Spleen (tissue), 11 donors: Measurements from ENCODE around the gene GANAB. TPM values are rescaled to one million over a fixed set of nuclear protein-coding genes. Genes with fewer than 3 reads are reported as not detected.

Experiments used
- DNase-seq: peaks from one replicate; pipeline ENCODE4 v3.0.0-alpha.2; 2020
- H3K27ac ChIP-seq, 8 donors: fragments of 200-600 bp; sonication (generic) in 7 of 8; 1 replicate in 4 of 8; 2 replicates in 4 of 8; pipeline versions ENCODE4 v1.5.0 to v1.8.0; 2016 to 2021; ENCODE audit warnings: inconsistent platforms in 4 of 8, mild to moderate bottlenecking in 4 of 8, moderate library complexity in 1 of 8
- H3K27me3 ChIP-seq, 7 donors: fragments of 200-600 bp; sonication (generic) in 6 of 7; replicated peaks in 1 of 7; 1 replicate in 4 of 7; 2 replicates in 3 of 7; pipeline versions ENCODE4 v1.5.0 to v1.8.0; 2016 to 2021; ENCODE audit warnings: inconsistent platforms in 3 of 7, mild to moderate bottlenecking in 1 of 7
- H3K36me3 ChIP-seq, 6 donors: fragments of 200-600 bp; sonication (generic) in 5 of 6; 1 replicate in 4 of 6; 2 replicates in 2 of 6; pipeline versions ENCODE4 v1.5.0 to v1.8.0; 2016 to 2021; ENCODE audit warnings: inconsistent platforms in 2 of 6
- H3K4me1 ChIP-seq, 6 donors: fragments of 200-600 bp; sonication (generic) in 5 of 6; 1 replicate in 3 of 6; 2 replicates in 3 of 6; pipeline versions ENCODE4 v1.5.0 to v1.8.0; 2016 to 2021; ENCODE audit warnings: inconsistent platforms in 3 of 6
- H3K4me3 ChIP-seq, 8 donors: fragments of 200-600 bp; sonication (generic) in 7 of 8; 1 replicate in 4 of 8; 2 replicates in 4 of 8; pipeline versions ENCODE4 v1.5.0 to v1.8.0; 2016 to 2021; ENCODE audit warnings: inconsistent platforms in 4 of 8, mild to moderate bottlenecking in 4 of 8, moderate library complexity in 2 of 8
- H3K9me3 ChIP-seq, 8 donors: fragments of 200-600 bp; sonication (generic) in 7 of 8; 1 replicate in 4 of 8; 2 replicates in 4 of 8; pipeline versions ENCODE4 v1.5.0 to v1.8.0; 2016 to 2021; ENCODE audit warnings: inconsistent platforms in 4 of 8
- POLR2A ChIP-seq, 3 donors: fragments of 450-650 bp; IDR thresholded peaks; one replicate each; pipeline ENCODE4 v1.5.1; 2017; ENCODE audit warnings: antibody characterized with exemption in 3 of 3, mild to moderate bottlenecking in 1 of 3
- POLR2AphosphoS5 ChIP-seq, 3 donors: sonication (generic); formaldehyde crosslinking; IDR thresholded peaks; one replicate each; pipeline ENCODE4 v1.5.1; 2017; ENCODE audit warnings: antibody characterized with exemption in 3 of 3
- WGBS, 5 donors: extraction: QIAGEN DNeasy Blood & Tissue Kit in 3 of 5; methylation state at CpG; one replicate each; pipeline versions ENCODE4 v1.1.5 to v1.1.7; 2013 to 2018; 5-methylcytosine and 5-hydroxymethylcytosine counted together
- intact Hi-C: fragments of 100-400 bp; cut with DNase I; formaldehyde crosslinking; loops from one replicate; pipeline ENCODE4 v1.15.0; 2023; ENCODE audit warnings: low total_unique reads
- polyA plus RNA-seq, 3 donors: library from polyadenylated mRNA; stranded (reverse); fragments of 200-250 nt; gene quantifications; one replicate each; pipeline ENCODE4 v1.2.1, GENCODE V29; 2013
- total RNA-seq, 7 donors: library from RNA; depleted of rRNA in 3 of 7; stranded (reverse); fragments of >200 nt in 3 of 7; fragmentation: NEBNext Ultra II Directional in 4 of 7; extraction: Animal tissue kit (Norgen Biotek cat#: 25700) in 4 of 7; gene quantifications; one replicate each; pipeline versions ENCODE4 v1.1.0 to v1.2.1, GENCODE V29; 2016 to 2021
- TF ChIP-seq, protein P1 (sequence below), 11 experiments: fragments of 200-600 bp in 7 of 11; fragments of 450-650 bp in 4 of 11; sonication (generic) in 4 of 11; IDR thresholded peaks in 8 of 11; conservative IDR thresholded peaks in 3 of 11; 1 replicate in 7 of 11; 2 replicates in 4 of 11; pipeline versions ENCODE4 v1.4.0 to v1.8.0; 2016 to 2021; ENCODE audit warnings: antibody characterized with exemption in 11 of 11, inconsistent platforms in 4 of 11, mild to moderate bottlenecking in 1 of 11
- donor health status: healthy with polysubstance abuse.
- donor health status: DM: no; HTN: no; CAD: no; lungs with moderate emphysema.
- donor health status: DM: no; HTN: no; CAD: no.
- donor health status: Bipolar disorder and iron deficiency.
- donor health status: healthy.
- donor health status: DM: no; HTN: no; CAD: no.
- donor health status: DM: yes; HTN: yes; CAD: no.

The GANAB gene
- total and polyA plus RNA-seq, 10 donors: 49.0 to 245 (median 136) TPM

DNA sequence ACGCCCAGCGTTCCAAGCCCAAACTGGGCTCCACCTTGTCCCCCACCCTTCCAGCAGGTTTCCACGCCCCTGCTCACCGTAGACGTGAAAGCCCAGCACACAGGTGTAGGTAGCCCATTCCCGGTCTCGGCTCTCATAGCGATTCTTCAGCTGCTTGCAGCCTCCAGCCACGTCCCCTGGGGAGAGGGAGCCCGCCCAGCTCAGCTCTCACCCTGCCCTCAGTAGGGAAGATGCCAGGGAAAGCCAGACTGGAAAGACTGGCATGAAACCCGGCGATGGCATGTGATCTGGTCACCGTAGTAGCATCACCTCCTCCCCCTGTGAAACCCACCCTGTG is 43.4 kb downstream of the GANAB start:
- Histone ChIP-seq H3K4me3 (peak overlapping the region in 5 of 8 donors; percentile 90 to 98 (median 92)), H3K27ac (peak overlapping the region in 5 of 8 donors; percentile 98 to 99 (median 98)), H3K9me3 (no peaks in the 10 kb centered on the region), H3K4me1 (peaks cover 22 to 81% (median 51%) of the 10 kb centered on the region in 6 donors), H3K36me3 (peaks cover 0 to 69% (median 32%) of the 10 kb centered on the region in 6 donors), H3K27me3 (no peaks in the 10 kb centered on the region)
- WGBS, 5 donors: 86 to 95% (median 93%) methylated on average over 11 to 13 of the region's 13 CpGs
- TF ChIP-seq, protein P1, sequence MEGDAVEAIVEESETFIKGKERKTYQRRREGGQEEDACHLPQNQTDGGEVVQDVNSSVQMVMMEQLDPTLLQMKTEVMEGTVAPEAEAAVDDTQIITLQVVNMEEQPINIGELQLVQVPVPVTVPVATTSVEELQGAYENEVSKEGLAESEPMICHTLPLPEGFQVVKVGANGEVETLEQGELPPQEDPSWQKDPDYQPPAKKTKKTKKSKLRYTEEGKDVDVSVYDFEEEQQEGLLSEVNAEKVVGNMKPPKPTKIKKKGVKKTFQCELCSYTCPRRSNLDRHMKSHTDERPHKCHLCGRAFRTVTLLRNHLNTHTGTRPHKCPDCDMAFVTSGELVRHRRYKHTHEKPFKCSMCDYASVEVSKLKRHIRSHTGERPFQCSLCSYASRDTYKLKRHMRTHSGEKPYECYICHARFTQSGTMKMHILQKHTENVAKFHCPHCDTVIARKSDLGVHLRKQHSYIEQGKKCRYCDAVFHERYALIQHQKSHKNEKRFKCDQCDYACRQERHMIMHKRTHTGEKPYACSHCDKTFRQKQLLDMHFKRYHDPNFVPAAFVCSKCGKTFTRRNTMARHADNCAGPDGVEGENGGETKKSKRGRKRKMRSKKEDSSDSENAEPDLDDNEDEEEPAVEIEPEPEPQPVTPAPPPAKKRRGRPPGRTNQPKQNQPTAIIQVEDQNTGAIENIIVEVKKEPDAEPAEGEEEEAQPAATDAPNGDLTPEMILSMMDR (IDR thresholded peaks at IDR 0.05 in 8 of 11, conservative IDR thresholded peaks at IDR 0.05 in 3 of 11): no peak
- TF ChIP-seq POLR2AphosphoS5 (IDR thresholded peaks at IDR 0.05) (no peak), POLR2A (IDR thresholded peaks at IDR 0.05) (no peak)
- DNase-seq: no peak
- intact Hi-C loops: no loop called here

DNA sequence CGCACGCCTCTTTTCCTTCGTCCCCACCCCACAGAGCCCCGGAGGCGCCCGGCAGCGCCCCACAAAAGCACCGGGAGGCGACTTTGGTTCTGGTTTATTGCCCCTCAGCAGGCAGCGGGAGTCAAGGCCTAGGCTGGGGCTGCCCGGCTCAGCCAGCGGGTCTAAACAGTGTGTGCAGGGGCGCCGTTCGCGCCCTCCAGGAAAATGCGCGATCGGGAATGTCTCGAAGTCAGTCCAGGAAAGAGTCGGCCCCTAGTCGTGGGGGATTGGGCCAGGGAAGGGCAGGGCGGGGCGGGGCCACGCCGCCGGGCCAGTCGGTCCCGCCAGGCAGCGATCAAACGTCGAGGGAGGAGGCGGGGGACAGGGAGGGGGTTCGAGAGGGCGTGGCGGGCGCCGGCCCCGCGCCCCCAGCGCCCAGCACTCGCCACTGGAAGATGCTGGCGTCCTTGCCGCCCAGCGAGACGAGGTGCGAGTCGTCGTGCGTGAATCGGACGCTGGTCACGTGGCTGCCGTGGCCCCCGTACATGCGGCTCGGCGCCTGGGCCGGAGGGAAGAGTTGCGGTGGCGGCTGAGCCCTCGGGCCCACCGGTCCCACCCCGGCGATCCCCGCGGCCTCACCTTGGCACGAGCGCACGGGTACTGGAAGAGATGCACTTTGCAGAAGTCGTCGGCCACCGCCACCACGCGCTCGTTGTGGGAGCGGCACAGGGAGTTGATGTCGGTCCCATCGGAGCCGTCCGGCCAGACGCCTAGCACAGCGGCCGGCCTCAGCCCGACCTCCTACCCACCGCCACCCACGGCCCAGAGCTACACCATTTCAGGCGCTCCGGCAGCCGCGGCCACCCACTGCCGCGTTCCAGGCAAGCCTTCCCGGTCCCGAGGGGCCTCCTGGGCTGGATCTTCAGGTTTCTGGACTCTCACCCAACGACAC is 44.0 kb downstream of the GANAB start:
- peak overlapping the region; percentile 92 to 99 (median 98) for H3K27ac ChIP-seq
- TF ChIP-seq, protein P1 (IDR thresholded peaks at IDR 0.05 in 8 of 11, conservative IDR thresholded peaks at IDR 0.05 in 3 of 11): no peak
- peak in 2 of 3 donors; percentile 56 to 74 for TF ChIP-seq POLR2AphosphoS5 (IDR thresholded peaks at IDR 0.05)
- peaks cover 0 to 69% (median 36%) of the 10 kb centered on the region in 6 donors for H3K36me3 ChIP-seq
- intact Hi-C loops: no loop called here
- no peaks in the 10 kb centered on the region for H3K27me3 ChIP-seq
- WGBS, 5 donors: 33 to 43% (median 39%) methylated on average over 66 to 96 of the region's 96 CpGs
- DNase-seq: peak; percentile 91
- peaks cover 19 to 81% (median 49%) of the 10 kb centered on the region in 6 donors for H3K4me1 ChIP-seq
- H3K9me3 ChIP-seq: no peaks in the 10 kb centered on the region
- peak overlapping the region; percentile 90 to 98 (median 92) for H3K4me3 ChIP-seq

DNA sequence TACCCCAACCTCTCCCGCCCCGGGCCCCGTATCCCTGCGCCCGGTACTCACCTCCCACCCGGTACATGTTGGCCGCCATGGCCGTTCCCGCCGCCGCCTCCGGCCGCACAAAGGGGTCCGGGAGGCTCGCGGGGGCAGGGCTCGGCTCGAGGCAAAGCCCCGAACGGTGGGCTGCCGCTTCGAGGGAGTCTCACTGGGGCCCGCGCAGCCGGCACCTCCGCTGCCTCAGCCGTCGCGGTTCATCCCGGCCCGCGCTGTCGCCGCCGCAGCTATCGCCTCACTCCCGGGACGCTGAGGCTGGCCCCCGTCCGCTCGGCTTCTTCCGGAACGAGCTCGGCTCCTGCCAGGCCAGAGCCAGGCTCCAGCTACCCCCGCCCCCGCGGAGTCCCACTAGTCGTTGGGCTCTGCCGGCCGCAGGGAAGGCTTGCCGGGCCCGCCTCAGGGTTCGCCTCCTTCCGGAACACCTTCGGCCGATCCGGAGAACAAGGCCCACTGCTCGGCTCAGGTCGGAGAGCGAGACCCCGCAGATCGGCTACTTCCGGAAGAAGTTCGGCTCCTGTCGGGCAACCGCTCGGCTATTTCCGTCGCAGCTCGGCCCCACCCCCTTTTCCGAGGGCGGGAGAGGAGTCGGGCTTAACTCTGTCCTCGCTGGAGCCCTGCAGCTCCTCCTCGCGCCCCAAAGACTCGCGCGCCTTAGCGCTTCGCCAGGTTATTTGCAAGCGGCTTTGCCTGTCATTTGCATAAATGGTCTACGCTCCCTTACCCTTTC is 44.9 kb downstream of the GANAB start, which contains the start of gene MTA2:
Gene MTA2 (minus strand): TSS at position 494 of the 769 bp plus-strand sequence. CDS start 415 bp downstream, at position 79.
- Histone ChIP-seq H3K36me3 (peaks cover 0 to 69% (median 42%) of the 10 kb centered on the region in 6 donors), H3K27me3 (no peaks in the 10 kb centered on the region), H3K27ac (peak within 1 kb of the TSS; percentile 92 to 99 (median 98)), H3K4me1 (peaks cover 19 to 82% (median 48%) of the 10 kb centered on the region in 6 donors), H3K4me3 (peak within 1 kb of the TSS; percentile 90 to 98 (median 92)), H3K9me3 (no peaks in the 10 kb centered on the region)
- DNase-seq: peak; percentile 99
- 0 to 1% (median 1%) methylated on average over 34 to 83 of the region's 83 CpGs for WGBS, 5 donors
- TF ChIP-seq POLR2AphosphoS5 (IDR thresholded peaks at IDR 0.05) (peak; percentile 89 to 94 (median 89)), POLR2A (IDR thresholded peaks at IDR 0.05) (peak in 1 of 3 donors; percentile 19)
- TF ChIP-seq, protein P1 (IDR thresholded peaks at IDR 0.05 in 8 of 11, conservative IDR thresholded peaks at IDR 0.05 in 3 of 11): peak in 1 of 11 experiments; percentile 19
- intact Hi-C loops: no loop called here
